A673 (cell line): Measurements from ENCODE around the gene SMARCC1.

Experiments
- CTCF ChIP-seq: fragments of 300-800, 200-600 bp; sonication (generic); conservative IDR thresholded peaks from 2 replicates; pipeline ENCODE4 v1.5.1; 2017; ENCODE audit warnings: low read depth, mild to moderate bottlenecking, antibody characterized with exemption, low read length, moderate library complexity, mixed read lengths
- EZH2 ChIP-seq: fragments of 200-600 bp; sonication (generic); IDR thresholded peaks from 2 replicates; pipeline ENCODE4 v1.6.1; 2017; ENCODE audit warnings: borderline replicate concordance, low read depth, mild to moderate bottlenecking, mixed read lengths, antibody characterized with exemption, low read length; ENCODE audit not compliant: poor library complexity, severe bottlenecking

GRCh38 chr3:47804577-47804976, 22.9 kb upstream of the SMARCC1 start:
- TF ChIP-seq CTCF = no peak
- TF ChIP-seq EZH2 = no peak
